ENCODE results near the gene SLC1A7. TPM values are rescaled to one million over a fixed set of nuclear protein-coding genes. Genes with fewer than 3 reads are reported as not detected.

The SLC1A7 gene
- total and polyA plus RNA-seq, 2 experiments from 2014 or later: not detected

DNA sequence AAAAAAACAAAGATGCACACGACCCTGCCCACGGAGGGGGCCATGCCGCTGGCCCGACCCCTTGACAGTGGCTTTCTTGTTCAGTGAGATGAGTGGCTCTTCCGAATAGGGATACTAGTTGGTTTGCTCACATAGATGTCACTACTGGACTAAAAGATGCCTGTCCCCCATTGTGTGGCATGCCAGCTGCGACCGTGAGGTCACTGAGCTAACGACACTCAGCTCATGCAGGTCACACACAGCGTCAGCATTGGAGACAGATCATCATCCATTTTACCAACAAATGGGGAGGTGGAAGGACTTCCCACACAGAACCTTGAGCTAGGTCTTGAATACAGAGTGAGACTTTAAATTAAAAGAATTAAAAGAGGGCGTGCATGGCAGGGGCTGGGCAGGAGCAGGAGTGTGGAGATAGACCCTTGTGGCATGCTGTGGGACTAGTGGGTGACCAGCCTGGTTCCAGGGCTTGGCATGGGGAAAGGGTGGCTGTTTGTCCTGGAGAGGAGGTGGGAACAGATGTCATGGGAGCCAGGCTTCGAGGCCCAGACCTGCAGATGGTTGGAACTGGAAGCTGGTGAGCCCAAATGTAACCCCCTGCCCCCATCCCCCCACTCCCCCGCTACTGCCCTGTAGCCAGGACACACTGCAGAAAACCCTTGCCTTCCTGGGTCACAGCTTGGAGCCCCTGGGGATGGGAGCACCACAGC, 12.4 kb downstream of the SLC1A7 start (continued):
- TF ChIP-seq, protein P1, sequence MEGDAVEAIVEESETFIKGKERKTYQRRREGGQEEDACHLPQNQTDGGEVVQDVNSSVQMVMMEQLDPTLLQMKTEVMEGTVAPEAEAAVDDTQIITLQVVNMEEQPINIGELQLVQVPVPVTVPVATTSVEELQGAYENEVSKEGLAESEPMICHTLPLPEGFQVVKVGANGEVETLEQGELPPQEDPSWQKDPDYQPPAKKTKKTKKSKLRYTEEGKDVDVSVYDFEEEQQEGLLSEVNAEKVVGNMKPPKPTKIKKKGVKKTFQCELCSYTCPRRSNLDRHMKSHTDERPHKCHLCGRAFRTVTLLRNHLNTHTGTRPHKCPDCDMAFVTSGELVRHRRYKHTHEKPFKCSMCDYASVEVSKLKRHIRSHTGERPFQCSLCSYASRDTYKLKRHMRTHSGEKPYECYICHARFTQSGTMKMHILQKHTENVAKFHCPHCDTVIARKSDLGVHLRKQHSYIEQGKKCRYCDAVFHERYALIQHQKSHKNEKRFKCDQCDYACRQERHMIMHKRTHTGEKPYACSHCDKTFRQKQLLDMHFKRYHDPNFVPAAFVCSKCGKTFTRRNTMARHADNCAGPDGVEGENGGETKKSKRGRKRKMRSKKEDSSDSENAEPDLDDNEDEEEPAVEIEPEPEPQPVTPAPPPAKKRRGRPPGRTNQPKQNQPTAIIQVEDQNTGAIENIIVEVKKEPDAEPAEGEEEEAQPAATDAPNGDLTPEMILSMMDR (conservative IDR thresholded peaks at IDR 0.05; ENCODE audit: low read depth in 2 of 2): no peak
- TF ChIP-seq NANOG (IDR thresholded peaks at IDR 0.05; ENCODE audit: borderline replicate concordance) (no peak), JUNB (IDR thresholded peaks at IDR 0.05; ENCODE audit: unreplicated experiment) (no peak), ZNF331 (CRISPR knock-in tag; IDR thresholded peaks at IDR 0.05; ENCODE audit: low read depth) (no peak)

DNA sequence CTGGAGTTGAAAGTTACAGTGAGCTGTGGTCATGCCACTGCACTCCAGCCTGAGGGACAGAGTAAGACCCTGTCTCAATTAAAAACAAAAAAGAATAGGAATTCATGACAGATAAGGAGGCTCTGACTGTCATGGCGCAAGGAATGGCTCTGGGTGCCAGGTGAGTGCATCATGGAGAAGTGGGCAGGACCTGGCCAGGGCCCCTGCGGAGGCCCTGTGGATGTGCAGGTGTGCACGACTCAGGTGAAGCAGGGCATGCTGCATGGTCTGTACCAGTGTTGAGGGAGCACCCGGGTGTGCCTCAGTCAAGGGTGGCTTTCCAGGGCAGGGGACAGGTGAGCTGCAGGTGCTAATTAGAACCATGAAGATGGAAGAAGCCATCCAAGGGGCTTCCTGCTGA, 14.0 kb downstream of the SLC1A7 start:
- Histone ChIP-seq H3K79me2 (replicated peaks; ENCODE audit: insufficient read depth) (no peaks in the 10 kb centered on the region), H2AFZ (no peak overlapping the region), H3K4me1 (ENCODE audit: insufficient read depth) (no peaks in the 10 kb centered on the region), H3K27ac (ENCODE audit: low read depth) (no peak overlapping the region), H4K20me1 (replicated peaks; ENCODE audit: insufficient read depth) (no peaks in the 10 kb centered on the region), H3K36me3 (ENCODE audit: insufficient read depth) (no peaks in the 10 kb centered on the region), H3K4me3 (no peak overlapping the region), H3K9me2 (ENCODE audit: insufficient read depth) (no peaks in the 10 kb centered on the region), H3K27me3 (ENCODE audit: insufficient read depth) (no peaks in the 10 kb centered on the region), H3K4me2 (no peak overlapping the region), H3F3A (replicated peaks; ENCODE audit: low read depth) (no peaks in the 10 kb centered on the region)
- no peaks in the 10 kb centered on the region for H3K27me3 Mint-ChIP-seq (ENCODE audit: insufficient read depth, low read depth, poor library complexity)
- ATAC-seq: no peak
- no peak for DNase-seq (ENCODE audit: low spot score)
- TF ChIP-seq, protein P2, sequence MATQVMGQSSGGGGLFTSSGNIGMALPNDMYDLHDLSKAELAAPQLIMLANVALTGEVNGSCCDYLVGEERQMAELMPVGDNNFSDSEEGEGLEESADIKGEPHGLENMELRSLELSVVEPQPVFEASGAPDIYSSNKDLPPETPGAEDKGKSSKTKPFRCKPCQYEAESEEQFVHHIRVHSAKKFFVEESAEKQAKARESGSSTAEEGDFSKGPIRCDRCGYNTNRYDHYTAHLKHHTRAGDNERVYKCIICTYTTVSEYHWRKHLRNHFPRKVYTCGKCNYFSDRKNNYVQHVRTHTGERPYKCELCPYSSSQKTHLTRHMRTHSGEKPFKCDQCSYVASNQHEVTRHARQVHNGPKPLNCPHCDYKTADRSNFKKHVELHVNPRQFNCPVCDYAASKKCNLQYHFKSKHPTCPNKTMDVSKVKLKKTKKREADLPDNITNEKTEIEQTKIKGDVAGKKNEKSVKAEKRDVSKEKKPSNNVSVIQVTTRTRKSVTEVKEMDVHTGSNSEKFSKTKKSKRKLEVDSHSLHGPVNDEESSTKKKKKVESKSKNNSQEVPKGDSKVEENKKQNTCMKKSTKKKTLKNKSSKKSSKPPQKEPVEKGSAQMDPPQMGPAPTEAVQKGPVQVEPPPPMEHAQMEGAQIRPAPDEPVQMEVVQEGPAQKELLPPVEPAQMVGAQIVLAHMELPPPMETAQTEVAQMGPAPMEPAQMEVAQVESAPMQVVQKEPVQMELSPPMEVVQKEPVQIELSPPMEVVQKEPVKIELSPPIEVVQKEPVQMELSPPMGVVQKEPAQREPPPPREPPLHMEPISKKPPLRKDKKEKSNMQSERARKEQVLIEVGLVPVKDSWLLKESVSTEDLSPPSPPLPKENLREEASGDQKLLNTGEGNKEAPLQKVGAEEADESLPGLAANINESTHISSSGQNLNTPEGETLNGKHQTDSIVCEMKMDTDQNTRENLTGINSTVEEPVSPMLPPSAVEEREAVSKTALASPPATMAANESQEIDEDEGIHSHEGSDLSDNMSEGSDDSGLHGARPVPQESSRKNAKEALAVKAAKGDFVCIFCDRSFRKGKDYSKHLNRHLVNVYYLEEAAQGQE (IDR thresholded peaks at IDR 0.05; ENCODE audit: unreplicated experiment): no peak
- TF ChIP-seq NANOG (IDR thresholded peaks at IDR 0.05; ENCODE audit: borderline replicate concordance): no peak
- TF ChIP-seq ZNF114 (CRISPR knock-in tag; IDR thresholded peaks at IDR 0.05): no peak
- TF ChIP-seq CREB1 (CRISPR knock-in tag; IDR thresholded peaks at IDR 0.05; ENCODE audit: low read depth): no peak
- no peak for TF ChIP-seq STAT1 (IDR thresholded peaks at IDR 0.05; ENCODE audit: unreplicated experiment)
- TF ChIP-seq JUNB (IDR thresholded peaks at IDR 0.05; ENCODE audit: unreplicated experiment): no peak
- TF ChIP-seq POLR2AphosphoS5 (IDR thresholded peaks at IDR 0.05; ENCODE audit: low read depth): no peak
- no peaks in the 10 kb centered on the region for H3K9me3 Mint-ChIP-seq
- H3K36me3 Mint-ChIP-seq (ENCODE audit: low read depth): peaks cover 3% of the 10 kb centered on the region; the same call in 1 of the 3 replicates
- H3K27ac Mint-ChIP-seq: no peak overlapping the region
- H3K4me3 Mint-ChIP-seq: no peak overlapping the region
- H3K4me1 Mint-ChIP-seq: peaks cover 5% of the 10 kb centered on the region; the same call in 1 of the 3 replicates
